HG02610 (cell line): ENCODE measurements around the gene TPT1.
"Not testable (repeated sequence)": the region's sequence is repeated elsewhere in the genome, so short reads cannot be mapped to it uniquely, and the experiment has no call there.

Source experiments
- ATAC-seq: cut with Tn5 transposase; IDR thresholded peaks from one replicate; pipeline ENCODE4 v1.9.1; 2021; ENCODE audit warnings: mild to moderate bottlenecking, moderate library complexity; ENCODE audit not compliant: unreplicated experiment

The TPT1 gene

GRCh38 chr13:45341034-45341798, at the start of gene TPT1:
TPT1 (minus strand) TSS chr13:45341183; CDS start chr13:45341069, 114 bp downstream.
- peak; percentile 85 for ATAC-seq

GRCh38 chr13:45390348-45390747, 49.4 kb upstream of the TPT1 start:
- not testable (repeated sequence) for ATAC-seq

- no peak for ATAC-seq
These were observed 47.7 kb upstream of the TPT1 start for GRCh38 chr13:45388664-45389063.

- ATAC-seq: not testable (repeated sequence)
These were observed 46.1 kb upstream of the TPT1 start for GRCh38 chr13:45386892-45387575.

GRCh38 chr13:45385907-45386553, 45.0 kb upstream of the TPT1 start:
- ATAC-seq: no peak

- no peak for ATAC-seq
These were observed 44.3 kb upstream of the TPT1 start for GRCh38 chr13:45385320-45385719.

GRCh38 chr13:45384474-45385174, 43.6 kb upstream of the TPT1 start:
- ATAC-seq: no peak

- not testable (repeated sequence) for ATAC-seq
These were observed 41.8 kb upstream of the TPT1 start for GRCh38 chr13:45382739-45383138.

- ATAC-seq: no peak
These were observed 40.2 kb upstream of the TPT1 start for GRCh38 chr13:45381196-45381595.

GRCh38 chr13:45380708-45381107, 39.7 kb upstream of the TPT1 start:
- not testable (repeated sequence) for ATAC-seq

GRCh38 chr13:45379516-45379915, 38.5 kb upstream of the TPT1 start:
- ATAC-seq: not testable (repeated sequence)

GRCh38 chr13:45378786-45379185, 37.8 kb upstream of the TPT1 start:
- ATAC-seq: not testable (repeated sequence)

GRCh38 chr13:45377314-45377713, 36.3 kb upstream of the TPT1 start:
- not testable (repeated sequence) for ATAC-seq

GRCh38 chr13:45376651-45377050, 35.7 kb upstream of the TPT1 start:
- ATAC-seq: not testable (repeated sequence)

- ATAC-seq: no peak
These were observed 33.9 kb upstream of the TPT1 start for GRCh38 chr13:45374917-45375316.

- ATAC-seq: no peak
These were observed 32.2 kb upstream of the TPT1 start for GRCh38 chr13:45373162-45373547.

GRCh38 chr13:45372189-45373161, 31.5 kb upstream of the TPT1 start:
- no peak for ATAC-seq

GRCh38 chr13:45370922-45371406, 30.0 kb upstream of the TPT1 start:
- ATAC-seq: no peak

- no peak for ATAC-seq
These were observed 28.1 kb upstream of the TPT1 start for GRCh38 chr13:45369116-45369515.

GRCh38 chr13:45368571-45368970, 27.6 kb upstream of the TPT1 start:
- no peak for ATAC-seq
